Neural progenitor cell (in vitro differentiated cells): ENCODE data around the gene KNDC1. TPM values are rescaled to one million over a fixed set of nuclear protein-coding genes. Genes with fewer than 3 reads are reported as not detected.

Experiments
- DNase-seq: peaks from one replicate; pipeline ENCODE4 v3.0.0-alpha.2; 2016; ENCODE audit warnings: low spot score
- H2AFZ ChIP-seq: fragments of 200-600 bp; sonication (generic); replicated peaks from 2 replicates; pipeline ENCODE4 v1.6.1; 2016; ENCODE audit warnings: antibody characterized with exemption
- H3F3A ChIP-seq: fragments of 200-600 bp; sonication (generic); 2 replicates; pipeline ENCODE4 v1.6.1; 2016; ENCODE audit warnings: antibody characterized with exemption, low read depth
- H3K27ac ChIP-seq: fragments of 200-600 bp; sonication (generic); 2 replicates; pipeline ENCODE4 v1.5.1; 2016; ENCODE audit warnings: mild to moderate bottlenecking
- H3K27me3 ChIP-seq: fragments of 200-600 bp; sonication (generic); 2 replicates; pipeline ENCODE4 v1.6.1; 2016; ENCODE audit warnings: mild to moderate bottlenecking, moderate library complexity
- H3K36me3 ChIP-seq: fragments of 200-600 bp; sonication (generic); 2 replicates; pipeline ENCODE4 v1.5.1; 2016
- H3K4me1 ChIP-seq: fragments of 200-600 bp; sonication (generic); 2 replicates; pipeline ENCODE4 v1.6.1; 2016; ENCODE audit warnings: mixed run types
- H3K4me2 ChIP-seq: fragments of 200-600 bp; sonication (generic); 2 replicates; pipeline ENCODE4 v1.6.1; 2016
- H3K4me3 ChIP-seq: fragments of 200-600 bp; sonication (generic); 2 replicates; pipeline ENCODE4 v1.5.1; 2016
- H3K79me2 ChIP-seq: fragments of 200-600 bp; sonication (generic); 2 replicates; pipeline ENCODE4 v1.6.1; 2016; ENCODE audit warnings: low read depth
- H3K9ac ChIP-seq: fragments of 200-600 bp; sonication (generic); 2 replicates; pipeline ENCODE4 v1.6.1; 2016
- H3K9me3 ChIP-seq: fragments of 200-600 bp; sonication (generic); 2 replicates; pipeline ENCODE4 v1.5.1; 2016; ENCODE audit warnings: low read depth
- H4K20me1 ChIP-seq: fragments of 200-600 bp; sonication (generic); 2 replicates; pipeline ENCODE4 v1.6.1; 2016; ENCODE audit warnings: low read depth
- H3K27ac Mint-ChIP-seq: 3 replicates; pipeline ENCODE4 v1.8.0; 2021; ENCODE audit warnings: mixed read lengths
- H3K27me3 Mint-ChIP-seq: 2 replicates; pipeline ENCODE4 v1.8.0; 2022; ENCODE audit warnings: low read depth, mild to moderate bottlenecking, inconsistent platforms, moderate library complexity, mixed read lengths; ENCODE audit not compliant: insufficient read depth
- H3K36me3 Mint-ChIP-seq: 3 replicates; pipeline ENCODE4 v1.8.0; 2021; ENCODE audit warnings: mixed read lengths
- H3K4me1 Mint-ChIP-seq: 3 replicates; pipeline ENCODE4 v1.8.0; 2021; ENCODE audit warnings: mixed read lengths
- H3K4me3 Mint-ChIP-seq: 3 replicates; pipeline ENCODE4 v1.8.0; 2021; ENCODE audit warnings: mild to moderate bottlenecking, moderate library complexity, mixed read lengths
- H3K9me3 Mint-ChIP-seq: 3 replicates; pipeline ENCODE4 v1.8.0; 2020; ENCODE audit warnings: mixed read lengths
- EZH2 ChIP-seq: fragments of 200-600 bp; sonication (generic); IDR thresholded peaks from 2 replicates; pipeline ENCODE4 v1.6.1; 2017; ENCODE audit warnings: antibody characterized with exemption, mild to moderate bottlenecking, moderate library complexity
- EZH2phosphoT487 ChIP-seq: fragments of 200-600 bp; sonication (generic); IDR thresholded peaks from 2 replicates; pipeline ENCODE4 v1.6.1; 2017; ENCODE audit warnings: antibody characterized with exemption
- total RNA-seq: library from RNA; depleted of rRNA; stranded (reverse); fragments of >200 nt; gene quantifications from 2 replicates; pipeline ENCODE4 v1.2.3, GENCODE V29; 2015; ENCODE audit warnings: low replicate concordance
- TF ChIP-seq, protein P1 (sequence below): fragments of 200-600 bp; sonication (generic); IDR thresholded peaks from 2 replicates; pipeline ENCODE4 v1.5.1; 2017; ENCODE audit warnings: antibody characterized with exemption, mild to moderate bottlenecking

KNDC1 gene
- total RNA-seq, 1 donor from 2014 or later = 1.8 TPM

DNA sequence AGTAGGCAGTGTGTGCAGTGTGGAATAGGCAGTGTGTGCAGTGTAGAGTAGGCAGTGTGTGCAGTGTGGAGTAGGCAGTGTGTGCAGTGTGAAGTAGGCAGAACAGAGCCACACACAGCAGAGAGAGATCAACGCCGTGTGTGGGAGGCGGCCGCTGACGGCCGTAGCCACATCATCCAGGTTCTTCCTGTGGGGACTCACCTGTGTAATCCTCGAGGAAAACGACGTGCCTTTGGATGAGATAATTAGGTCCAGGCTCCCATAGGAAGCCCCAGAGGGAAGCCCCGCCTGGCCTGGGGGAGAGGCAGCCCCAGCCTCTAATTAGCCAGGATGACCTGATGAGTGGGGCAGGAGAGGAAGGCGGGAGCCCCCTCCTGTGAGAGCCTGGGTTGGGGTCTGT, 25.4 kb downstream of the KNDC1 start:
- no peaks in the 10 kb centered on the region for H3K36me3 ChIP-seq
- no peaks in the 10 kb centered on the region for H3K27me3 ChIP-seq
- no peak overlapping the region for H3K4me3 ChIP-seq
- no peak overlapping the region for H3K27ac ChIP-seq
- H3F3A ChIP-seq = no peaks in the 10 kb centered on the region
- H3K4me3 Mint-ChIP-seq = no peak overlapping the region
- H3K9me3 ChIP-seq = no peaks in the 10 kb centered on the region
- no peaks in the 10 kb centered on the region for H3K9me3 Mint-ChIP-seq
- H3K4me1 Mint-ChIP-seq = peaks cover 6% of the 10 kb centered on the region
- DNase-seq = no peak
- no peak overlapping the region for H2AFZ ChIP-seq
- H3K36me3 Mint-ChIP-seq = peaks cover 5% of the 10 kb centered on the region
- H3K27me3 Mint-ChIP-seq = peaks cover 5% of the 10 kb centered on the region
- no peaks in the 10 kb centered on the region for H4K20me1 ChIP-seq
- no peak overlapping the region for H3K9ac ChIP-seq
- TF ChIP-seq EZH2phosphoT487 (no peak), EZH2 (no peak)
- TF ChIP-seq, protein P1, sequence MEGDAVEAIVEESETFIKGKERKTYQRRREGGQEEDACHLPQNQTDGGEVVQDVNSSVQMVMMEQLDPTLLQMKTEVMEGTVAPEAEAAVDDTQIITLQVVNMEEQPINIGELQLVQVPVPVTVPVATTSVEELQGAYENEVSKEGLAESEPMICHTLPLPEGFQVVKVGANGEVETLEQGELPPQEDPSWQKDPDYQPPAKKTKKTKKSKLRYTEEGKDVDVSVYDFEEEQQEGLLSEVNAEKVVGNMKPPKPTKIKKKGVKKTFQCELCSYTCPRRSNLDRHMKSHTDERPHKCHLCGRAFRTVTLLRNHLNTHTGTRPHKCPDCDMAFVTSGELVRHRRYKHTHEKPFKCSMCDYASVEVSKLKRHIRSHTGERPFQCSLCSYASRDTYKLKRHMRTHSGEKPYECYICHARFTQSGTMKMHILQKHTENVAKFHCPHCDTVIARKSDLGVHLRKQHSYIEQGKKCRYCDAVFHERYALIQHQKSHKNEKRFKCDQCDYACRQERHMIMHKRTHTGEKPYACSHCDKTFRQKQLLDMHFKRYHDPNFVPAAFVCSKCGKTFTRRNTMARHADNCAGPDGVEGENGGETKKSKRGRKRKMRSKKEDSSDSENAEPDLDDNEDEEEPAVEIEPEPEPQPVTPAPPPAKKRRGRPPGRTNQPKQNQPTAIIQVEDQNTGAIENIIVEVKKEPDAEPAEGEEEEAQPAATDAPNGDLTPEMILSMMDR = no peak
- H3K79me2 ChIP-seq = no peaks in the 10 kb centered on the region
- H3K27ac Mint-ChIP-seq = no peak overlapping the region
- no peak overlapping the region for H3K4me2 ChIP-seq
- H3K4me1 ChIP-seq = peaks cover 7% of the 10 kb centered on the region

DNA sequence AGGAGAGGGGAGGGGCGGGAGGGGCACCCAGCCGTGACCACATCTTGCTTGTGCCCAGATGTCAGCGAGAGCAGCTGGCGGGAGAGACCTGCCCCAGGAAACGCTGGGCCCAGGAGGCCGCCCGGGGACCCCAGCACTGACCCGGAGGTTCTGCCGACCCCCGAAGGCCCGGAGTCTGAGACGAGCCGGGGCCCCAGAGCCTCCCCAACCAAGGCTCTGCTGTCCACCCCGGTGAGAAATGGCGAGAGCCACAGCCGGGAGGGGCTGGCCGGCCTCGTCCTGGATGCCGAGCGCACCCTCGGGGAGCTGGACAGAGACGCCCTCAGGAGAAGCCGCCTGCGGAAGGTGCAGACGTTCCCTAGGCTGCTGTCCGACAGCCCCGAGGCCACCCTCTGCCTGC, 25.9 kb downstream of the KNDC1 start:
- peaks cover 6% of the 10 kb centered on the region for H3K4me1 Mint-ChIP-seq
- H3K27ac Mint-ChIP-seq = no peak overlapping the region
- H3K9me3 ChIP-seq = no peaks in the 10 kb centered on the region
- no peak overlapping the region for H3K4me3 ChIP-seq
- H3K9ac ChIP-seq = no peak overlapping the region
- no peak for TF ChIP-seq EZH2phosphoT487
- H3K4me1 ChIP-seq = peaks cover 7% of the 10 kb centered on the region
- H3K27ac ChIP-seq = no peak overlapping the region
- peaks cover 5% of the 10 kb centered on the region for H3K36me3 Mint-ChIP-seq
- no peaks in the 10 kb centered on the region for H3K27me3 ChIP-seq
- no peaks in the 10 kb centered on the region for H3F3A ChIP-seq
- H3K9me3 Mint-ChIP-seq = no peaks in the 10 kb centered on the region
- H3K4me3 Mint-ChIP-seq = no peak overlapping the region
- peaks cover 2% of the 10 kb centered on the region for H3K27me3 Mint-ChIP-seq
- H3K4me2 ChIP-seq = no peak overlapping the region
- no peak for DNase-seq
- no peaks in the 10 kb centered on the region for H3K36me3 ChIP-seq
- no peaks in the 10 kb centered on the region for H3K79me2 ChIP-seq
- no peaks in the 10 kb centered on the region for H4K20me1 ChIP-seq
- no peak overlapping the region for H2AFZ ChIP-seq

- Mint-ChIP-seq H3K4me3 (no peak overlapping the region), H3K4me1 (peaks cover 6% of the 10 kb centered on the region), H3K27ac (no peak overlapping the region), H3K27me3 (peaks cover 2% of the 10 kb centered on the region), H3K36me3 (peaks cover 5% of the 10 kb centered on the region), H3K9me3 (no peaks in the 10 kb centered on the region)
- Histone ChIP-seq H3K27me3 (no peaks in the 10 kb centered on the region), H3K36me3 (no peaks in the 10 kb centered on the region), H3K9ac (no peak overlapping the region), H3K4me2 (no peak overlapping the region), H3K4me1 (peaks cover 7% of the 10 kb centered on the region), H2AFZ (no peak overlapping the region), H3F3A (no peaks in the 10 kb centered on the region), H3K79me2 (no peaks in the 10 kb centered on the region), H3K9me3 (no peaks in the 10 kb centered on the region), H3K27ac (no peak overlapping the region), H3K4me3 (no peak overlapping the region), H4K20me1 (no peaks in the 10 kb centered on the region)
- no peak for DNase-seq
- TF ChIP-seq EZH2 (no peak), EZH2phosphoT487 (no peak)
- TF ChIP-seq, protein P1 = no peak
These were observed 26.5 kb downstream of the KNDC1 start for GRCh38 chr10:133186416-133187090.

DNA sequence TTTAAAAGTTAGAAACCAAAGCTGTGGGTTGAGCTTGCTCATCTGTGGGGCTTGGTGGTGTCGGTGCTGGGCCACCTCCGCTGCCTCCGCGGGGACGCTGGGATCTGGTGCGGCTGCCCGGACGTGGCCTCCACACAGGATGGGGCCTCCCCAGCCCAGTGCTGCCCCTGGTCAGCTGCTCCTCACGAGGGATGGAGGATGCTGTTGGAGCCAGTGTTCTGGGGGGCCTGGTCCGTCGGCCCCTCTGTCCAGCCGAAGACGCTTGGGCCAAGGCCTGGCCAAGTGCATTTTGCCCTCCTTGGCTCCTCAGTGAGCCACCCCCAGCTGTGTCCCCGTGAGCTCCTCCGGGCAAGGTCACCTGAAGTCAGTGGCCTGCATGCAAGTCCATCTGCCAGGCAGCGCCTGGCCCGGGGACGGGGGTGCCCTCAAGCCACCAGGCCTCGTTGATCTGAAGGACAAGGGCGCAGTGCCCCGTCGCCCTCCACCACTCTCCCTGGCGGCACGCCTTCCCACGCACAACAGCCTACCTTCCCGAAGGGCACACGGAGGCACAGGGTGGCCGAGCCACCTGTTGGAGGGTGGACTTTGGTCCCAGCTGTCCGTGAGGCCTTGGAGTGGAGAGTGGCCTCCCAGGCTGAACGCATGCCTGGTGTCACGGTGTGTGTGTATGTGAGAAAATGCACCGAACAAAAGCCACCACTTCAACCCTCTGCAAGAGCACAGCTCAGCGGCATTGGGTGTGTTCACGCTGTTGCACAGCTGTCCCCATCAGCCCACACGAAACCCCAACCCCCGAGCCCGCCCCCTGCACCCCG, 27.3 kb downstream of the KNDC1 start:
- Histone ChIP-seq H3K79me2 (no peaks in the 10 kb centered on the region), H4K20me1 (no peaks in the 10 kb centered on the region), H3K4me3 (no peak overlapping the region), H3K36me3 (no peaks in the 10 kb centered on the region), H3K9me3 (no peaks in the 10 kb centered on the region), H3K27me3 (no peaks in the 10 kb centered on the region), H3K4me1 (peaks cover 7% of the 10 kb centered on the region), H3K9ac (no peak overlapping the region), H2AFZ (no peak overlapping the region), H3F3A (no peaks in the 10 kb centered on the region), H3K4me2 (no peak overlapping the region), H3K27ac (no peak overlapping the region)
- H3K27me3 Mint-ChIP-seq = no peaks in the 10 kb centered on the region
- peaks cover 6% of the 10 kb centered on the region for H3K4me1 Mint-ChIP-seq
- H3K36me3 Mint-ChIP-seq = peaks cover 5% of the 10 kb centered on the region
- TF ChIP-seq EZH2 = no peak
- TF ChIP-seq, protein P1 = no peak
- TF ChIP-seq EZH2phosphoT487 = no peak
- H3K9me3 Mint-ChIP-seq = peaks cover 5% of the 10 kb centered on the region
- no peak for DNase-seq
- no peak overlapping the region for H3K27ac Mint-ChIP-seq
- no peak overlapping the region for H3K4me3 Mint-ChIP-seq
